ENCODE results near the gene THEM4. TPM values are rescaled to one million over a fixed set of nuclear protein-coding genes. Genes with fewer than 3 reads are reported as not detected.

THEM4 gene
- total and polyA plus RNA-seq, 2 experiments from 2014 or later: 13.4 to 20.4 TPM

- TF ChIP-seq ZNF462 (CRISPR knock-in tag; IDR thresholded peaks at IDR 0.05) (no peak), STAT1 (IDR thresholded peaks at IDR 0.05; ENCODE audit: unreplicated experiment) (no peak), POLR2AphosphoS5 (IDR thresholded peaks at IDR 0.05; ENCODE audit: low read depth) (no peak), ETS1 (IDR thresholded peaks at IDR 0.05) (no peak), CREB1 (CRISPR knock-in tag; IDR thresholded peaks at IDR 0.05; ENCODE audit: low read depth) (no peak), ZNF114 (CRISPR knock-in tag; IDR thresholded peaks at IDR 0.05) (no peak)
These were observed 65.9 kb downstream of the THEM4 start (continued) for GRCh38 chr1:151843398-151843797.

GRCh38 chr1:151841141-151841540 is 68.2 kb downstream of the THEM4 start:
- H3K4me2 ChIP-seq: no peak overlapping the region
- no peak overlapping the region for H3K27ac ChIP-seq (ENCODE audit: low read depth)
- H3K27me3 ChIP-seq (ENCODE audit: insufficient read depth): peaks cover 45% of the 10 kb centered on the region
- no peak for TF ChIP-seq EZH2 (IDR thresholded peaks at IDR 0.05; ENCODE audit: low read depth, unreplicated experiment)
- no peak for TF ChIP-seq CREB1 (CRISPR knock-in tag; IDR thresholded peaks at IDR 0.05; ENCODE audit: low read depth)
- TF ChIP-seq JUNB (IDR thresholded peaks at IDR 0.05; ENCODE audit: unreplicated experiment): no peak
- TF ChIP-seq ZNF462 (CRISPR knock-in tag; IDR thresholded peaks at IDR 0.05): no peak
- ATAC-seq (no peak), DNase-seq (ENCODE audit: low spot score) (no peak)
- no peaks in the 10 kb centered on the region; the same call in 2 of the 3 replicates for H3K36me3 Mint-ChIP-seq (ENCODE audit: low read depth)
- no peak overlapping the region for H2AFZ ChIP-seq
- H3K9me2 ChIP-seq (ENCODE audit: insufficient read depth): no peaks in the 10 kb centered on the region
- H3K9me3 Mint-ChIP-seq: peaks cover 4% of the 10 kb centered on the region; the same call in 2 of the 3 replicates
- H3K4me1 Mint-ChIP-seq: peaks cover 32% of the 10 kb centered on the region
- H3K36me3 ChIP-seq (ENCODE audit: insufficient read depth): no peaks in the 10 kb centered on the region
- no peaks in the 10 kb centered on the region for H4K20me1 ChIP-seq (replicated peaks; ENCODE audit: insufficient read depth)
- no peaks in the 10 kb centered on the region for H3K79me2 ChIP-seq (replicated peaks; ENCODE audit: insufficient read depth)
- H3K4me3 Mint-ChIP-seq: peak overlapping the region; percentile 86; the same call in 1 of the 3 replicates
- H3K27me3 Mint-ChIP-seq (ENCODE audit: insufficient read depth, low read depth, poor library complexity): peaks cover 31% of the 10 kb centered on the region
- peak overlapping the region; percentile 84; the same call in 1 of the 2 replicates for H3K4me3 ChIP-seq
- H3F3A ChIP-seq (replicated peaks; ENCODE audit: low read depth): peaks cover 5% of the 10 kb centered on the region; the same call in 1 of the 2 replicates
- H3K27ac Mint-ChIP-seq: no peak overlapping the region
- H3K4me1 ChIP-seq (ENCODE audit: insufficient read depth): peaks cover 23% of the 10 kb centered on the region
